ENCODE results near the gene KRT13.

DNA sequence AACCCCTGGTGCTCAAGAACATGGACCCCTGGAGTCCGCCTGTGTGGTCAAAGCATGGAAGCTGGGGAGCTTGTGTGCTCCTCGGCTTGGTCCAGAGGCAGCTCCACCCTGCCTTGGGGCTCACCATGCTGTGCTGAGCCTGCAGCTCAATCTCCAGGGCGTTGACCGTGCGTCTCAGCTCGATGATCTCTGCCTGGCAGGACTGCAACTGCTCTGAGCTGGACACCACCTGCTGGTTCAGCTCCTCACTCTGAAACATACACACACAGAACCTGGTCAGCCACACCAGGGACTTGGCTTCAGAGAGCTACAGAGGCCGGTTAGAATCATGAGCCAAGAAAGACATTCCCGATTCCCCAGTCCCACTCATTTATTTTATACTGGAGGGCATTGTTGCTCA, 27.2 kb downstream of the KRT13 start:
- TF ChIP-seq, protein P1, sequence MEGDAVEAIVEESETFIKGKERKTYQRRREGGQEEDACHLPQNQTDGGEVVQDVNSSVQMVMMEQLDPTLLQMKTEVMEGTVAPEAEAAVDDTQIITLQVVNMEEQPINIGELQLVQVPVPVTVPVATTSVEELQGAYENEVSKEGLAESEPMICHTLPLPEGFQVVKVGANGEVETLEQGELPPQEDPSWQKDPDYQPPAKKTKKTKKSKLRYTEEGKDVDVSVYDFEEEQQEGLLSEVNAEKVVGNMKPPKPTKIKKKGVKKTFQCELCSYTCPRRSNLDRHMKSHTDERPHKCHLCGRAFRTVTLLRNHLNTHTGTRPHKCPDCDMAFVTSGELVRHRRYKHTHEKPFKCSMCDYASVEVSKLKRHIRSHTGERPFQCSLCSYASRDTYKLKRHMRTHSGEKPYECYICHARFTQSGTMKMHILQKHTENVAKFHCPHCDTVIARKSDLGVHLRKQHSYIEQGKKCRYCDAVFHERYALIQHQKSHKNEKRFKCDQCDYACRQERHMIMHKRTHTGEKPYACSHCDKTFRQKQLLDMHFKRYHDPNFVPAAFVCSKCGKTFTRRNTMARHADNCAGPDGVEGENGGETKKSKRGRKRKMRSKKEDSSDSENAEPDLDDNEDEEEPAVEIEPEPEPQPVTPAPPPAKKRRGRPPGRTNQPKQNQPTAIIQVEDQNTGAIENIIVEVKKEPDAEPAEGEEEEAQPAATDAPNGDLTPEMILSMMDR (IDR thresholded peaks at IDR 0.05): no peak
- no peak for TF ChIP-seq POLR2A (IDR thresholded peaks at IDR 0.05)

Data from body of pancreas (tissue), 4 donors.